ENCODE results near the gene RALGPS1.

Gene RALGPS1

DNA sequence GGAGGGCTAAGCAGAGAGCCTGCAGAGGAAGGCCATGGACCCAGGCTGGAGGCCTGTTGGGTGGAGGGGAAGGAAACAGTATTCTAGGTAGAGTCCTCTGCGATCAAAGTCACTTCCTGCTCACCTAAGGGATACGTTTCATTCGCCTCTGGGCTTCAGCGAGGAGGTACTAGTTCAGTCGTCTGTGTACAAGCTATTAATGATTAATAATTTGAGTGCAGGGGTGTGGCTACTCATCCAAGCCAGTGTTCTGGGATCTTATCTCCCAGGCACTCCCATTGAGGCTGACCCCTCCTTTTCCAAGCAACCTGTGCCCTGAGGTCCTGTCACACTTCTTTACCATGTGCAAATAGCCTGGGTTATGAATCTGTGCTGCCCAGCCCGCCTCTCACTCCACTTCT lies 25.2 kb downstream of the RALGPS1 start:
- no peaks in the 10 kb centered on the region for H3K4me1 ChIP-seq (ENCODE audit: control insufficient read depth in 1 of 2, insufficient read depth in 1 of 2, low read depth in 1 of 2, low read length in 1 of 2)
- no peaks in the 10 kb centered on the region for H3K36me3 ChIP-seq
- H3K27ac ChIP-seq = no peak overlapping the region
- TF ChIP-seq, protein P1, sequence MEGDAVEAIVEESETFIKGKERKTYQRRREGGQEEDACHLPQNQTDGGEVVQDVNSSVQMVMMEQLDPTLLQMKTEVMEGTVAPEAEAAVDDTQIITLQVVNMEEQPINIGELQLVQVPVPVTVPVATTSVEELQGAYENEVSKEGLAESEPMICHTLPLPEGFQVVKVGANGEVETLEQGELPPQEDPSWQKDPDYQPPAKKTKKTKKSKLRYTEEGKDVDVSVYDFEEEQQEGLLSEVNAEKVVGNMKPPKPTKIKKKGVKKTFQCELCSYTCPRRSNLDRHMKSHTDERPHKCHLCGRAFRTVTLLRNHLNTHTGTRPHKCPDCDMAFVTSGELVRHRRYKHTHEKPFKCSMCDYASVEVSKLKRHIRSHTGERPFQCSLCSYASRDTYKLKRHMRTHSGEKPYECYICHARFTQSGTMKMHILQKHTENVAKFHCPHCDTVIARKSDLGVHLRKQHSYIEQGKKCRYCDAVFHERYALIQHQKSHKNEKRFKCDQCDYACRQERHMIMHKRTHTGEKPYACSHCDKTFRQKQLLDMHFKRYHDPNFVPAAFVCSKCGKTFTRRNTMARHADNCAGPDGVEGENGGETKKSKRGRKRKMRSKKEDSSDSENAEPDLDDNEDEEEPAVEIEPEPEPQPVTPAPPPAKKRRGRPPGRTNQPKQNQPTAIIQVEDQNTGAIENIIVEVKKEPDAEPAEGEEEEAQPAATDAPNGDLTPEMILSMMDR (IDR thresholded peaks at IDR 0.05) = no peak
- H3K4me3 ChIP-seq (ENCODE audit: low read depth in 1 of 2, low read length in 1 of 2) = no peak overlapping the region
- peaks cover 7% of the 10 kb centered on the region for H3K27me3 ChIP-seq
- H3K9me3 ChIP-seq = no peaks in the 10 kb centered on the region

DNA sequence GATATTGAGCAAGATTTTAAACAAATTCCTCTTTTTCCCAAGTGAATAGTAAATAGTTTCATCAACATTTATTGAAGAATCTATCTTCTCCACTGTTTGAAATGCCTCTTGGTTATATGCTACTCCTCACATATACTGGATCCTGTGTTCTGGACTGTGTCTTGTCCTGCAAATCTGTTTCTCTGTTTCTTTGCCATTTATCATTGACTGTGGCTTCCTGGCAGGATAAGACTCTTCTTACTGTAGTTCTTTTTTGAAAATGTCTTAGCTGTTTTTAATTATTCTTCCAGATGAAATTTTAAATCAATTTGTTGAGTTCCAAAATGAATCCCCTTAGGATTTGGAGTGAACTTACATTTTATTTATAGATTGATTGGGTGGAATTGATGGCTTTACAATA lies 27.8 kb downstream of the RALGPS1 start:
- Histone ChIP-seq H3K27ac (no peak overlapping the region), H3K27me3 (peaks cover 7% of the 10 kb centered on the region)

DNA sequence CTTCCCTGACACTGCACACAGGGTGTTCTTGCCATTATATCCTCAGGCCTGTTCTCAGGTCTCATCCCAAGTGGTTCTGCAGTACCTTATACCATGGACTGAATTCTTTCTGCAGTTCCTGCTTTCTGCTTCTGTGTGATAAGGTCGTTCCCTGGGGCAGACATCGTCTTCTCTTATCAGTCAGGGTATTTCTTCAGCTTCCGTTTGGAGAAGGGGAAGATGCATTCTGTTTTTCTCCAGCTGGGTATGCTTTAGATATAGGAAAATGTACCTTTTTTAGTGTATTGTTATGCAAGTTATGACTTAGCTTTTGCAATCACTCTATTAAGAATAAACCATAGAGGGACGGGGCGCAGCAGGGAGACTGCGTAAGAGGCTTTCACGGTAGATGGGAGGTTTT lies 31.1 kb downstream of the RALGPS1 start:
- peaks cover 10% of the 10 kb centered on the region in 2 experiments for H3K4me1 ChIP-seq (ENCODE audit: control insufficient read depth in 1 of 2, insufficient read depth in 1 of 2, low read depth in 1 of 2, low read length in 1 of 2)
- H3K9me3 ChIP-seq = no peaks in the 10 kb centered on the region
- no peak overlapping the region for H3K27ac ChIP-seq
- no peaks in the 10 kb centered on the region for H3K36me3 ChIP-seq
- H3K27me3 ChIP-seq = peaks cover 7% of the 10 kb centered on the region
- no peak overlapping the region for H3K4me3 ChIP-seq (ENCODE audit: low read depth in 1 of 2, low read length in 1 of 2)
- TF ChIP-seq, protein P1 (IDR thresholded peaks at IDR 0.05) = no peak

More for the DNA sequence above, 27.8 kb downstream of the RALGPS1 start:
- H3K4me3 ChIP-seq (ENCODE audit: low read depth in 1 of 2, low read length in 1 of 2) = no peak overlapping the region
- no peaks in the 10 kb centered on the region for H3K36me3 ChIP-seq
- H3K9me3 ChIP-seq = no peaks in the 10 kb centered on the region
- peaks cover 10% of the 10 kb centered on the region in 2 experiments for H3K4me1 ChIP-seq (ENCODE audit: control insufficient read depth in 1 of 2, insufficient read depth in 1 of 2, low read depth in 1 of 2, low read length in 1 of 2)
- TF ChIP-seq, protein P1 (IDR thresholded peaks at IDR 0.05) = no peak

DNA sequence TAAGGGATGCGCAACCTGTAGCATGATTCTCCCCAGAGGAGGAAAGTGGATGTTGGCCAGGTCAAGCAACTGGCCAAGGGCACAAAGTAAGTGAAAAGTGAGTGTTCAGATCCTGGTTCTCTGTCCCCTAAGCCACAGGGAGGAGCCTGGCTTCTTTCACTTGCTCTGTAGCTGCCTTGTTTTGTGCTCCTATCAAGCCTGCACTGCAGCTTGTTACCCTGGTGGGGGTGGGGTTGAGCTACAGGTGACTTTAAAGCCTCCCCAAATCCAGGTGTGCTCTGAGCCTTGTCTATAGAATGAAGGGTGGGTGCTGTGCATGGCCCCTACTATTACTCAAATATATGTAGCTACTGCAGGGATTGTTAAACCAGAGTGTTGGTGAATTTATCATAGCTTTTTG lies 32.9 kb downstream of the RALGPS1 start:
- Histone ChIP-seq H3K27ac (no peak overlapping the region), H3K9me3 (no peaks in the 10 kb centered on the region), H3K4me1 (ENCODE audit: control insufficient read depth in 1 of 2, insufficient read depth in 1 of 2, low read depth in 1 of 2, low read length in 1 of 2) (peaks cover 10% of the 10 kb centered on the region in 2 experiments), H3K36me3 (no peaks in the 10 kb centered on the region), H3K4me3 (ENCODE audit: low read depth in 1 of 2, low read length in 1 of 2) (no peak overlapping the region), H3K27me3 (peaks cover 4% of the 10 kb centered on the region)
- TF ChIP-seq, protein P1 (IDR thresholded peaks at IDR 0.05) = no peak

DNA sequence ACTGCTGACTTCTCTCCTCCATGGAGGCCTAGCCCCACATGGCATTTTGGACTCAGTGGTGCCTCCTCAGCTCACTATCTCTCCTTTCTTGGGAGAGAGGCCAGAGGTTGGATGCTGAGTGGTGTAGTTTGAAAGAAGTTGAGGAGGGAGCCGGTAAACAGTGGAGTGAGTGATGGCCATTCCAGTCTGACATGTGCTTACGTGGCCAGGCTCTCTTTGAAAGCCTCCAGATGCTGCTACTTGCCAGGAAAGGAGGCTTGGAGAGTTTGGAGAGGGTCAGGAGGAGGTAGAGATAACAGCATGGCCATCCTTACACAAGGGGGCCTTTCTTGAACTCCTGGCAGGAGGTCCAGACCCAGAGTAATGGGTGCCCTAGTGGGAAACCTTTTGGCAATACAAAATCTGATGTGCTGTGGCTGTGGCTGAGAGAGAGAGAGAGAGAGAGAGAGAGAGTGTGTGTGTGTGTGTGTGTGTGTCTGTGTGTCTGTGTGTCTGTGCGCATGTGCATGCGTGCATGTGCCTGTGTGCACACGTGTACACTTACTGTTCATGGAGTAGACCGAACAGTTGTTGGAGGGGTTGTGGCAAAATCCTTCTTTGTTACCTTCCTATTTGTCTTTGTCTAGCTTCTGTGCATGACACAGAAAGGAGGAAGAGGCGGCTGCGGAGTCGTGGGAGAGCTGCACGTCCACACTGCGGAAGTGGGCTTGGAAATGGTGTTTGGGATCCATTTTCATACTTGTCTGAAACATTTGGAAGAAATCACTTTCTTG lies 37.8 kb downstream of the RALGPS1 start:
- TF ChIP-seq, protein P1 (IDR thresholded peaks at IDR 0.05) = no peak
- no peak overlapping the region for H3K4me3 ChIP-seq (ENCODE audit: low read depth in 1 of 2, low read length in 1 of 2)
- H3K4me1 ChIP-seq (ENCODE audit: control insufficient read depth in 1 of 2, insufficient read depth in 1 of 2, low read depth in 1 of 2, low read length in 1 of 2) = no peaks in the 10 kb centered on the region
- H3K9me3 ChIP-seq = no peaks in the 10 kb centered on the region
- no peaks in the 10 kb centered on the region for H3K36me3 ChIP-seq
- H3K27ac ChIP-seq = no peak overlapping the region
- peaks cover 4% of the 10 kb centered on the region for H3K27me3 ChIP-seq
